ENCODE data around the gene CYP2U1.
"Not testable (repeated sequence)": the region's sequence is repeated elsewhere in the genome, so short reads cannot be mapped to it uniquely, and the experiment has no call there.

Gene CYP2U1

DNA sequence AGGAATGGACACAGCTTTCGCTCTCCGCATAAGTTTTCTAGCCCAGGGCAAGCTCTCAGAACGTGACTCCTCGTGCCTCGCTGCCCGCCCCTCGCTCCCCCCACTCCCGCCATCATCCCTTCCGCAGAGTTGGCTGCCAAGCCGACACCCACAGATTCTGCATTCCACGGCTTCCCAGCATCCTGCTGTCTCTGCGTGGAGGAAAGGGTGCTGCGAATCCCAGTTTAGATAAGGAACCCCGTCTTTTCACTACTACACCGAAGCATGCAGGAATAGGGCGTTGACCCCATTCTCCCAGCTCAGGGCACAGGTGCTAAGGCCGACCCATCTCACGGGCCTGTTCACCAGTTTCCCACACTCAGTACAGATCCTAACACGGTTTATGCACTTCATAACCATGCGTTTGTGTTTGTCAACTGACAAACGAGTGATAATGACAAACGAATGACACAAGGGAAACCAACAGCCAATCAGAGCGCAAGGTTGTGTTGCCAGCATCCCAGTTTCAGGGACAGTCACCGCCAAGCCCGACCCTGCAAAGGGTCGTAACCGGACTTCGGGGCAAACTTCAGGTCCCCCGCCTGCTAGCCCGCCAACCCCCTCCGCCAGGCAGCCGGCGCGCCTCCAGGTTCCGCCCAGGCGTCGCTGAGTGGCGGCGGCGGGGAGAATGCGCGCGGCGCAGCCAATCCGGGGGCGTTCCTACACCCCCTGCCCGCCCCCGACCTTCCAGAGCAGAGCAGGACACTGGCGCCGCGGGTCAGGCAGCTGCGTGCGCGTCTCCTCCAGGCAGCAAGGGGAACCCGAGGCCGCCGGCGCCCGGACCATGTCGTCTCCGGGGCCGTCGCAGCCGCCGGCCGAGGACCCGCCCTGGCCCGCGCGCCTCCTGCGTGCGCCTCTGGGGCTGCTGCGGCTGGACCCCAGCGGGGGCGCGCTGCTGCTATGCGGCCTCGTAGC is at the start of gene CYP2U1:
Gene CYP2U1, plus strand, starts transcription at position 729 of the 954 bp plus-strand sequence. Its CDS starts 95 bp downstream, at position 824.
- peak; percentile 49 to 72 for DNase-seq (ENCODE audit: extremely low read depth in 1 of 2, low read depth in 1 of 2)

DNA sequence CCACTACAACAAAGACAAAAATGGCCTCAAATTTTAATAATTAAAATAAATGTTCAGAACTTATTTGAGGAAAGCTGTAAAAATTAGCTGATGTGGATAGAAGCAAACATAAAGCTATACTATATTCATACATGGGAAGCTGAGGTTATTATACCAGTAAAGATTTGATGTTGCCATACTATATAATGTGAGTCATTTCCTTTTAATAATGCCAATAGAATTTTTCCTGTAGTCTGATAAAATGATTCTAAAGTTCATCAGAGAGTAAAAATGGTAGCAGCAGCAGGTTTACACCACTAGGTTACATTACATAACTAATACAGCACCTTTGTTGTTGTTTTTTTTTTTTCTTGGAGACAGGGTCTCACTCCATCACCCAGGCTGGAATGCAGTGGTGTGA is 45.5 kb upstream of the CYP2U1 start:
- DNase-seq (ENCODE audit: extremely low read depth in 1 of 2, low read depth in 1 of 2), result no peak

- DNase-seq (ENCODE audit: extremely low read depth in 1 of 2, low read depth in 1 of 2), result no peak
Measured at GRCh38 chr4:107888237-107888636, 43.1 kb upstream of the CYP2U1 start.

DNA sequence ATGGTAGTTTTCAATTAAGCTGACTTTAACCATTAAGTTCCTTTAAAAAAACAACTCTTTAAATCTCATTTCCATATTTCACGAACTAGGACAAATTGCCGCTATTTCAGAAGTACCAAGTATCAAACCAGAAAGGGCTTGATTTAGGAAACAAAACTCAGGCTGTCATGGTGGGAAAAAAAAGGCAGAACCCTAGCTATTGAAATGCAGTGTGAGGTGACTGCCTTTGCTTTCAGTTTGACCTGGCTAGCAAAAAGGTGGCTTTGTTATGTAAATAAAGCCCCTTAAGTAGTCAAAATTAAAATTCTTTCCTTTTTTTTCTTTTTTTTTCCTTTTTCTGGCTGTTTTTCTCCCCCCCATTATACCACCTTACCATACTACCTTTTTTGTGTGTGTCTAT is 40.6 kb upstream of the CYP2U1 start:
- DNase-seq (ENCODE audit: extremely low read depth in 1 of 2, low read depth in 1 of 2), result no peak

GRCh38 chr4:107891299-107891698 is 40.0 kb upstream of the CYP2U1 start:
- DNase-seq (ENCODE audit: extremely low read depth in 1 of 2, low read depth in 1 of 2), result no peak

- DNase-seq (ENCODE audit: extremely low read depth in 1 of 2, low read depth in 1 of 2), result no peak
Measured at GRCh38 chr4:107893171-107894137, 37.9 kb upstream of the CYP2U1 start.

GRCh38 chr4:107894138-107894603 is 37.2 kb upstream of the CYP2U1 start:
- DNase-seq (ENCODE audit: extremely low read depth in 1 of 2, low read depth in 1 of 2), result no peak

DNA sequence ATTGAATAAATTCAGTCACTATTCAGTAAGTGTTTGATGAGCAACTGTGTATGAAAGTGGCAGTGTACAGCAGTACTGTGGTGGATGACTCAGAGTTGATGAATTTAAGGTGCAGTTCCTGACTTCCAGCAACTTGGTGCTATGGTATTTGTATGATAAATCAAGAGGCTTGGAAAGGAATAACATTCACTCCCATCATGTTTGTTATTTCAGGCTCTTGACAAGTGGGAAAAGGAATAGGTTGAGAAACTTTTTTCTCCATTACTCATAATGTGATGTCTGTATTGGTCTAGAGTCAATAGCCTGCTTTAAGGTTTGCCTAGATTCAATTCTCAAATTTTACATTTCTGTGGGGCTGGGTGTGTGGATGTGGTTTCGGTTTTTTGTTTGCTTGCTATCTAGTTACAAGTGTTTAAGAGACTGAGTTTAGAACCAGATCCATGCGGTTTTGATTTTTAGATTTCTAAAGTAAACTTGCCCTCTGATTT is 35.1 kb upstream of the CYP2U1 start:
- DNase-seq (ENCODE audit: extremely low read depth in 1 of 2, low read depth in 1 of 2), result no peak

GRCh38 chr4:107896646-107897045 is 34.7 kb upstream of the CYP2U1 start:
- no peak for DNase-seq (ENCODE audit: extremely low read depth in 1 of 2, low read depth in 1 of 2)

- DNase-seq (ENCODE audit: extremely low read depth in 1 of 2, low read depth in 1 of 2), result no peak
Measured at GRCh38 chr4:107897823-107898222, 33.5 kb upstream of the CYP2U1 start.

GRCh38 chr4:107900067-107900466 is 31.3 kb upstream of the CYP2U1 start:
- no peak for DNase-seq (ENCODE audit: extremely low read depth in 1 of 2, low read depth in 1 of 2)

DNA sequence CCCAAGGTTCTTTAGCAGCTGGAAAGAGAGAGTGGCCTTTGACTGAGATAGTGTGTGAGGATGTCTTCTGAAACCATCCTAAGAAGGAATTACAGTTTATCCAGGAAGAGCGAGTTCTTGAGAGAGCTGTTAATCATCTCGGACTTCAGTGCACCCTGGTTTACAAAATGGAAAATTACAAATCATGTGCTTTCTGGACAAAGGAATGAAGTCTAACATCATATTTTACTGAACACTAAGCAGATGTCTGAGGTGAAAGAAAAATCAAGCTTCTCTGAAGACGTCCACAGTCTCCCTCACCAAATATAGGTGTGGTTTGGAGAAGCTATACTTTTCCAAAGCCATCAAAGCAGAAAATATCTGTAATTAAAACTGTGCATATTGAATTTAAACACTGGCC is 30.8 kb upstream of the CYP2U1 start:
- no peak for DNase-seq (ENCODE audit: extremely low read depth in 1 of 2, low read depth in 1 of 2)

- no peak for DNase-seq (ENCODE audit: extremely low read depth in 1 of 2, low read depth in 1 of 2)
Measured at GRCh38 chr4:107901213-107901934, 30.0 kb upstream of the CYP2U1 start.

GRCh38 chr4:107902715-107903114 is 28.6 kb upstream of the CYP2U1 start:
- DNase-seq (ENCODE audit: extremely low read depth in 1 of 2, low read depth in 1 of 2), result no peak

GRCh38 chr4:107905082-107905481 is 26.3 kb upstream of the CYP2U1 start:
- DNase-seq (ENCODE audit: extremely low read depth in 1 of 2, low read depth in 1 of 2), result not testable (repeated sequence)

- no peak for DNase-seq (ENCODE audit: extremely low read depth in 1 of 2, low read depth in 1 of 2)
Measured at GRCh38 chr4:107906458-107907100, 24.8 kb upstream of the CYP2U1 start.

DNA sequence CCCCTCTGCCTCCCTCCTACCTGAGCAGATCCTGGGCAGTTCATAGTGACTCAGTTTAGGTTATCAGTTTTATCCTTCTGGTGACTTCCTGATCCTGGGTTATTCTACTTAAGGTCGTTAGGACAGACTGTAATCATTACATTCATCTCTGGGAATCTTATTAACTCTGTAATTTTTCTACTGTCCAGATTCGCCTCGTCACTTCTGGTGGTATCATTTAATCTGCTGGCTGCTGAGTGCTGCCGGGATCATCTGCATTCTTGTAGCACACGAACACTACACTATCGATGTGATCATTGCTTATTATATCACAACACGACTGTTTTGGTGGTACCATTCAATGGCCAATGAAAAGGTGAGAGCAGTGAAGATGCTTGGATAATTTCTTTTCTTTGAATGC is 23.0 kb upstream of the CYP2U1 start:
- no peak for DNase-seq (ENCODE audit: extremely low read depth in 1 of 2, low read depth in 1 of 2)

DNA sequence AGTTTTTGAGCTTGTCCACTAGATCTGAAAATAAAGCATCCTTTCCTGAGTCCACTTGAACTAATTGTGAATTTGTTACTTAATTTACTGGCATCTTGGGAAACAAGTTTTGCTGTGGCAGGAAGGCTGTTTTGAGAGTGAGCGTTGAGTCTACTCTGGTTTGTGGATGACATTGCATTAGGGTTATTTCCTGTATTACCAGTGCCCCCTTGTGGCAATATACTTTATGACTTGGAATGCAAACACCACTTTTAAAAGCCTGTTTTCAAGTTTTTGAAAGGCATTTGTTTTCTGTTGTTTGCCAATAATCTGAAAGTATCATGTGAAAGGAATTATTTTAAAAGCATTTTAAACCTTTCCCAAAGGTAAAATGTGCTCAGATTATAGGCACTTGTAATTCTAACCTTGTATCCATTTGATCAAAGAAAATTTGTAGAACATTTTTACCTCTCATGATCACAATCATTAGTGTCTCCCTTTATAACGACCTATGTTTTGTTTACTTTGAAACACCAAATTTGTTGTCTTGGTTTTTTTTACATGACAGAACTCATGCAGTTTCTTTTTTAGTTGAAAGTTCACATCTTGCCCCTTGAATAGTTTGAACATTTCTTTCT is 18.0 kb upstream of the CYP2U1 start:
- no peak for DNase-seq (ENCODE audit: extremely low read depth in 1 of 2, low read depth in 1 of 2)

DNA sequence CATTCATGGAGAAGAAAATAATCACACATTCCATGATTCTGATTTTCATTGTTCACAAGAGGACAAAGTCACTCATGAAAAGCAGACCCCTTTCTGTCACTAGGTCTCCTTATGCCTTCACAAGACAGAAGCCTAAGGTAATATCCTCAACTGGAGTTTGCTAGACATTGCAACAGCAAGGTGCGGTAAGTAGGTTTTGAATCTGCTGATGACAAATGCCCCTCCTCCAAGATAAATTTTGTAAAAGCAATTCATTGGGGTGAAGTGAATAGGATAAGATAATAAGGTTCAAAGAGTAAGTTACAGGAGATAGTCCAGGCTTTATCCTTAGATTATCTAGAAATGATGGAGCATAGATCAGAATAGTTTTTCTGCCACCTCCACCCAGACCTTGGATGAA is 16.1 kb upstream of the CYP2U1 start:
- no peak for DNase-seq (ENCODE audit: extremely low read depth in 1 of 2, low read depth in 1 of 2)

- no peak for DNase-seq (ENCODE audit: extremely low read depth in 1 of 2, low read depth in 1 of 2)
Measured at GRCh38 chr4:107916623-107917022, 14.7 kb upstream of the CYP2U1 start.
